HL-60/S4 treated with phorbol 12-myristate 13-acetate at 8.2 ng/mL for 4 days and 3 days (cell line): Measurements from ENCODE around the gene PRRT3.
"Not testable (repeated sequence)": the region's sequence is repeated elsewhere in the genome, so short reads cannot be mapped to it uniquely, and the experiment has no call there.

ENCODE experiments used
- in situ Hi-C: fragments of 300-500 bp; cut with MboI; formaldehyde crosslinking; loops from 2 replicates; pipeline ENCODE4 v1.15.0; 2022; ENCODE audit warnings: low sequenced_read_pairs

Gene PRRT3

DNA sequence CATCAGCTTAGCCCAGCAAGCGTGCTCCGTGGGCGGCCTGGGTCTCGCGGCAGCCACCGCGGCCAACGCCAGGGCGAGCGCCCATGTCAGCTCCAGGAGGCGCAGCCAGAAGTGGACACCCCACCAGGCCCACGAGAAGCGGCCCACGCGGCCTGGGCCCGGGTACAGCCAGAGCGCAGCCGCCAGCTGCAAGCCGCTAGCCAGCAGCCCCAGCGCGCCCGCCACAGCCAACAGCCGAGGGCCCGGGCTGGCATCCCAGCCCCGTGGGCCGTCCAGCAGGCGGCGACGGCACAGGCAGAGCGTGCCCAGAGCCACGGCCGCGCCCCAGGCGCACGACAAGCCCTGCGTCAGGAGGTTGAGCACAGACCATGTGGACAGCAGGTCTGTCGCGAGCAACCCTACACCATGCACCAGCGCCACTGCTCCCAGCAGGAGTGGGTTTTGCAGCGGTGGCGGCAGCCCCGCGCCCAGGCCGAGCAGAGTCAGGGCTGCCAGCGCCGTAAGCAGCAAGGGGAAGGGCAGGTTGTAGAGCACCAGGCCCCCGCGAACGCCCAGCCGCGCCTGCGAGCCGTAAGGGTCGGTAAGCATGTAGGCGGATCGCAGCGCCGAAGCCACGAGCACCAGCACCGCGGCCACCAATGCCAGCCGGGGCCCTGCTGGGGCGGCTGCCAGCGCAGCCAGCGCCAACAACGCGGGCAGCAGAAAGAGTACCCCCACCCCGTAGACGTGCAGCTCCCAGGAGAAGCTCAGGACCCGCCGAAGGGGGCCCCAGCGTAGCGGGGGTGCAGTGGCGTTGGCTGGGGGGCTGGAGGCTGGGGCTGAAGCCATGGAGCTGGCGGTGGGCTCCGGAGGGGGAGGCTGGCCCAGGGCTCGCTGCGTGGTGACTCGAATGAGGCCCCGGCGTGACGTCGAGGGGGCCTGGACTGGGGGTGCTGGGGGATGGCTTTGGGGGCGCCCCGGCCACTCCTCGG, 4.9 kb downstream of the PRRT3 start:
- in situ Hi-C loops, result no loop called here

DNA sequence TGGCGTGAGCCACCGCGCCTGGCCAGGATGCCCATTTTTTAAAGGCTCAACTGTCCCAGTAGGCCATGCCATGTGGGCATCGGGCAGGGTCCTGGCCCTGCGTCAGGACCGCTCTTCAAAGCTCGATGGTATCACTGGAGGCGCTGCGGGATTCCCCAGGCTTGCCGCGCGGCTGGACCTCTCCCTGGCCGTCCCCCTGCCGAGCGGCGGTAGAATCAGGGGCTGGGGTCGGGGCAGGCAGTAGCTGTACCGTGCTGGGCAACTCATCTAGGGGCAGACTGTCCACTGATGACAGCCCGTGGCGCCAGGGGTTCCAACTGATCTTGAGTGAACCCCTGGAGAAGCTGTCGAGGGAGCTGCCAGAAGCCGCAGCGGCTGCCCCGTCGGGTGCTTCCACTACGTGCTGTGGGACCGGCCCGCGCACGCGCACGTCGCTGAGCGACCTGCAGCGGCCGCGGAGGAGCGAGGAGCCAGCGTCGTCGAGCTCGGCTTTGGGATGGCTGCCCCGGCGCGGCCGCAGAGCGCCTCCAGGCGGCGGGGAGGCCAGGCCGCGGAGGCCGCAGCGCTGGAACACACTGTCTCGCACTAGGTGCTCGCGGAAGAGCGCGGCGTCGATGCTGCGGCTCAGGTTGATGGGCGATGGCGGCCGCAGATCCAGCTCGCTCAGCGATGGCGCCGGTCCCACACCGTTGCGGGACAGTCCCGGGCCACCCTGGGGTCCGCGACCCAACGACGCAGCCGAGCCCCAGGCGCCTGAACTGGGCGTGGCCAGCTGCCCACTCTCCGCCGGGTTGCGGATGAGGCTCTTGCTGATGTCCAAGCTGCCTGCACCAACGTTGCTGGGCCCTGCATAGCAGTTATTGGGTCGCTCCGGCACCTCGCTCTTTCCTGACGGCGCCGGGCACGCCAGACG, 5.8 kb downstream of the PRRT3 start:
- in situ Hi-C loops, result no loop called here

DNA sequence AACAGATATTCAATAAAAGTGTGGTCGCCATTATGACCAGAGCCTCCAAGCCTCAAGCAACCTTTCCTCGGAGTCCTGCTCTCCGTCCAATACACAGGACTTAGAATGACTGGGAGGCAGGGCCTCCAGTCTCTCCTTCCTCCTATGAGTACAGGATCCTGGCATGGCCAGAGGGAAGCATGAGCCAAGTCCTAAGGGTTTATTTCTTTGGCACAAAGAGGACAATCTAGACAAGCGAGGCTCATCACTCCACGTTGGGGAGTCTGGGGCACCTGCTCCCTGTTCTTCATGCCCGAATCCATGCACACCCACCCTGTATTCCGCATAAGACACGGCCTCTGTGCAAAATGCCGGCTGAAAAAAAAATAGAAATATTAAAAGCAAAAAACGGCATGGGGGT, 6.8 kb downstream of the PRRT3 start:
- in situ Hi-C loops, result no loop called here

DNA sequence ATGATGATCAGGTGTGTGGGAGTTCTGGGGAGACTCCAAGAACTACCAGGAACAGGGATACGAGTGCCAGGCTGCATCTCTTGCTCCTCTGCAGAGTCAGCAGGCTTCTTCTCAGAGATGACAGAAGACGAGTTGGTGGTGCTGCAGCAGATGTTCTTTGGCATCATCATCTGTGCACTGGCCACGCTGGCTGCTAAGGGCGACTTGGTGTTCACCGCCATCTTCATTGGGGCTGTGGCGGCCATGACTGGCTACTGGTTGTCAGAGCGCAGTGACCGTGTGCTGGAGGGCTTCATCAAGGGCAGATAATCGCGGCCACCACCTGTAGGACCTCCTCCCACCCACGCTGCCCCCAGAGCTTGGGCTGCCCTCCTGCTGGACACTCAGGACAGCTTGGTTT, 7.9 kb downstream of the PRRT3 start:
- in situ Hi-C loops, result no loop called here

DNA sequence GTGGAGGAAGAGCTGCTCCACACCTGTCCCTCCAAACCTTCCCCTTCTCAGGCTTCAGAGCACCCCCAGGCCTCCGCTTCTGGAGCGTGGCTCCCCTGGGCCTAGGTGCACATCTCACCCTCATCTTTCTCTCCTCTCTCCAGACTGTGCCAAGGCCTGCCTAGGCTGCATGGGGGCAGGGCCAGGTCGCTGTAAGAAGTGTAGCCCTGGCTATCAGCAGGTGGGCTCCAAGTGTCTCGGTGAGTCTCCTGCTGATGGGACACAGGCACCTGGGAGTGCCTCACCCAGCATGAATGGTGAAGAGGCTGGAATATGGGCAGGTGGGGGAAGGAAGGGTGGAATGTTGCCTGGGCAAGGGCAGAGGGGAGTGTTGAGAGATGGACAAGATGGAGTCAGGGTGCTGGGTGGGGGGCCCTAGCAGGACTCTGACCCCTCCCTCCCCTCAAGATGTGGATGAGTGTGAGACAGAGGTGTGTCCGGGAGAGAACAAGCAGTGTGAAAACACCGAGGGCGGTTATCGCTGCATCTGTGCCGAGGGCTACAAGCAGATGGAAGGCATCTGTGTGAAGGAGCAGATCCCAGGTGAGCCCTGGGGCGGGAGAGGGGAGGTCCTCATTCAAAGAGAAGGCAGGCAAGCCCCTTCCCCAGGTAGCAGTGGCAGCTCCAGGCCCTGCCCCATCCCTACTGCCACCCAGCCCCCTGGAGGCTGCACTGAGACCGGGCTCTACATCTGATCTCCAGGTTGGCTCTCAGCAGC, 9.1 kb downstream of the PRRT3 start:
- in situ Hi-C loops, result no loop called here

DNA sequence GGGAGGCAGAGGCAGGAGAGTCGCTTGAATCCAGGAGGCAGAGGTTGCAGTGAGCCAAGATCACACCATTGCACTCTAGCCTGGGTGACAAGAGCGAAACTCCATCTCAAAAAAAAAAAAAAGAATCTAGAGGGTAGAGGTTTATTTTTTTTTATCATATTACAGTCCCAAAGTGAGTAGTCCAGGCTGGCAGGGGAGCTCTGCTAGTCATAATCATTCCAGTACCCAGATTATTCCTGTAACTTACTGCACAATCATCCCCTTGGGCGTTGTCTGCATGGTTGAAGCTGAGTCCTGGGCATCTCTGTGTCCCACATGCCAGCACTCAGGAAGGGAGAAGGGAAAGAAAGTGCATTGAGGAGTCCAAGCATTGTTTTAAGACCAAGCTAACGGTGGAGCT, 10.0 kb downstream of the PRRT3 start:
- in situ Hi-C loops, result no loop called here

DNA sequence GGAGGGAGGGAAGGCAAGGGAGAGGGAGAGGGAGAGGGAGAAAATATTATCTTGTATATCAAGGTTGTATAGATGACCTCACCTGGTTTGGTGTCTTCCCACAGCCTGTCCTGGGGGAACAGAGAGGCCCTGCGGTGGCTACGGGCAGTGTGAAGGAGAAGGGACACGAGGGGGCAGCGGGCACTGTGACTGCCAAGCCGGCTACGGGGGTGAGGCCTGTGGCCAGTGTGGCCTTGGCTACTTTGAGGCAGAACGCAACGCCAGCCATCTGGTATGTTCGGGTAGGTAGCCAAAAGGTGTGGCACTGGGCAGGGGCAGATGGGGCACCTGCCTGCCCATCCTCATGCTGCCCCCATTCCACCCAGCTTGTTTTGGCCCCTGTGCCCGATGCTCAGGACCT, 11.5 kb downstream of the PRRT3 start:
- in situ Hi-C loops, result no loop called here

DNA sequence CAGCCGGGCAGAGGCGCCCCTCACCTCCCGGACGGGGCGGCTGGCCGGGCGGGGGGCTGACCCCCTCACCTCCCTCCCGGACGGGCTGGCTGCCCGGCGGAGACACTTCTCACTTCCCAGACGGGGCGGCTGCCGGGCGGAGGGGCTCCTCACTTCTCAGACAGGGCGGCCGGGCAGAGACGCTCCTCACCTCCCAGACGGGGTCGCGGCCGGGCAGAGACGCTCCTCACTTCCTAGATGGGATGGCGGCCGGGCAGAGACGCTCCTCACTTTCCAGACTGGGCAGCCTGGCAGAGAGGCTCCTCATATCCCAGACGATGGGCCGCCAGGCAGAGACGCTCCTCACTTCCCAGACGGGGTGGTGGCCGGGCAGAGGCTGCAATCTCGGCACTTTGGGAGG, 12.3 kb downstream of the PRRT3 start:
- in situ Hi-C loops, result not testable (repeated sequence)

DNA sequence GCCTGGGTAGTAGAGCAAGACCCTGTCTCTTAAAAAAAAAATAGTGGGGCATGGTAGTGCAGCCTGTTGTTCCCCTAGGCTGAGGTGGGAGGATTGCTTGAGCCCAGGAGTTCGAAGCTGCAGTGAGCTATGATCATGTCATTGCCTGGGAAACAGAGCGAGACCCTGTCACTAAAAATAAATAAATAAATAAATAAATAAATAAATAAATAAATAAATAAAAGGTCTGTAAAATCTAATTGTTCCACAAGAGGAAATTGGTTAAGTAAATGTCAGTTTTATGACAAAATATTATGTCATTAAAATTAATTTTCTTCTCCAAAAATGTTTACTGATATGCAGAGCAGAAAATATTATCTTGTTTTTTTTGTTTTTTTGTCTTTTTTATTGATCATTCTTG, 13.2 kb downstream of the PRRT3 start:
- in situ Hi-C loops, result no loop called here

DNA sequence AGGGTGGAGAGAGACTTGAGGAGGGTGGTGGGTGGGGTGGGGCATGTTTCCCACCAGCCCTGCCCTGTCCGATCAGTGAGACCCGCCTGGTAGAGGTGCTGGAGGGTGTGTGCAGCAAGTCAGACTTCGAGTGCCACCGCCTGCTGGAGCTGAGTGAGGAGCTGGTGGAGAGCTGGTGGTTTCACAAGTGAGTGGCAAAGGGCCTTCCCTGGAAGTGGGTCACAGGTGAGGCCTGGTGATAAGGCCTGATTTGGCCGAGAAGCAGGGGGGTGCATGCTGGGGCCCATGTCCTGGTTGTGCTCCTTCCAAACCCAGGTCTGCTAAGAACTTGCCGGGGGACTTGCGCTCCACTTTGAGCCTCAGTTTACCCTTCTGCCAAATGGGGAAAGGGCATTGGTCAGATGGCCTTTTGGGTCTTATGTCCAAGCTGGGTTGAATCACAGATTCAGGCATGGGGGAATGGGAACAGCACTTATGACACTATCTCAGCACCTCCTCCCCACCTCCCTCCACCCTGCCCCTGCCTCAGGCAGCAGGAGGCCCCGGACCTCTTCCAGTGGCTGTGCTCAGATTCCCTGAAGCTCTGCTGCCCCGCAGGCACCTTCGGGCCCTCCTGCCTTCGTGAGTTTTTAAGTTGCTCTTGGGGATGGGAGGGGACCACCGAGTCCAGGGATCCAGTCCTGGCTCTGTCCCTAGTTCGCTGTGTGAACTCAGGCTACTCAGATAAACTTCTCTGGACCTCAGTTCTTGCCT, 14.5 kb downstream of the PRRT3 start:
- in situ Hi-C loops, result no loop called here

DNA sequence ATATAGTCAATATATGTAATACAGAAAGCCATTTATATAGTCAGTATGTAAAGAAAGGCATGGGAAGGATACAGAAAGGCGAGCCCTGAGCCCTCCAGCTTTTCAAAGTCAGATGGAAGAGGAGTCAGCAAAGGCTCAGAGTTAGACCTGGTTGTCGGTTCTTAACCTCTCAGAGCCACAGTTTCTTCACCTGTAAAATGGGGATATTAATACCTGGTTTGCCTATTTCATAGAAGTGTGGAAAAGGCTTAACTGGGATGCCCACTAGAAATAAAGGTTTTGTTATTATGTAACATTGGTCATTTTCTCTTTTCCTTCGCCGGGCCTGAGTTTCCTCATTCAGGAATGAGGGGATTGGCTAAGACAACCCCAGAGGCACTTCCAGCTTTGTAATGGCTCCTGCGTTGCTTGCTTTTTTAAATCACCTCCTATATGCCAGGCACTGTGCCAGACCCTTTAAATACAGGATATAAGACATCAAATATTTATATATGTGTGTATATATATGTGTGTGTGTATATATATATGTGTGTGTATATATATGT, 16.2 kb downstream of the PRRT3 start:
- in situ Hi-C loops, result no loop called here

DNA sequence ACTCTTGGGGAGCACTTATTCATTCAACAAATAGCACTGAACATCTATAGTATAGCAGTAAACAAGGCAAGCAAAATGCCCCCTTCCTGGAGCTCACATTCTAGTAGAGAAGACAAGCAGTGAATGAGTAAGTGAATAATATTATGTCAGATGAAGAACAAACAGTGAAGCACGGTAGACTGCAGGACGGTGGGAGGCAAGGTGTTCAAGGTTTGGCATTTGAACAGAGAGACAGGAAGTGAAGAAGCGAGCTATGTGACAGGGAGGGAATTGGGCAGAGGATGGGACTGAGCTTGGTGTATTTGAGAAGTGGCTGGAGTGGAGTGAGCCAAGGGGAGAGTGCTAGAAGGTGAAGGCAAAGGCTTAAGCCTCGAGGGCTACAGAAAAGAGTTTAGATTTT, 17.2 kb downstream of the PRRT3 start:
- in situ Hi-C loops, result no loop called here

DNA sequence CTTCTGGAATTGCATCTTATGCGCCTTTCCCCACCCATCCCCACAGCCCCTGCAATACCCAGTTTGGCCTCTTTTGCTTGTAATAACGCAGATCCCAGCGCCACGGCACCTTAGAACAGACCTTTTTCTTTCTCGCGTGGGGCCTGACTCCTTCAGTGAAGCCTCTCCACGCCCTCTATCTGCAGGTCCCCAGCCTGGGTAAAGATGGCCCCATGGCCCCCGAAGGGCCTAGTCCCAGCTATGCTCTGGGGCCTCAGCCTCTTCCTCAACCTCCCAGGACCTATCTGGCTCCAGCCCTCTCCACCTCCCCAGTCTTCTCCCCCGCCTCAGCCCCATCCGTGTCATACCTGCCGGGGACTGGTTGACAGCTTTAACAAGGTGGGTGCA, 18.0 kb downstream of the PRRT3 start:
- in situ Hi-C loops, result no loop called here

DNA sequence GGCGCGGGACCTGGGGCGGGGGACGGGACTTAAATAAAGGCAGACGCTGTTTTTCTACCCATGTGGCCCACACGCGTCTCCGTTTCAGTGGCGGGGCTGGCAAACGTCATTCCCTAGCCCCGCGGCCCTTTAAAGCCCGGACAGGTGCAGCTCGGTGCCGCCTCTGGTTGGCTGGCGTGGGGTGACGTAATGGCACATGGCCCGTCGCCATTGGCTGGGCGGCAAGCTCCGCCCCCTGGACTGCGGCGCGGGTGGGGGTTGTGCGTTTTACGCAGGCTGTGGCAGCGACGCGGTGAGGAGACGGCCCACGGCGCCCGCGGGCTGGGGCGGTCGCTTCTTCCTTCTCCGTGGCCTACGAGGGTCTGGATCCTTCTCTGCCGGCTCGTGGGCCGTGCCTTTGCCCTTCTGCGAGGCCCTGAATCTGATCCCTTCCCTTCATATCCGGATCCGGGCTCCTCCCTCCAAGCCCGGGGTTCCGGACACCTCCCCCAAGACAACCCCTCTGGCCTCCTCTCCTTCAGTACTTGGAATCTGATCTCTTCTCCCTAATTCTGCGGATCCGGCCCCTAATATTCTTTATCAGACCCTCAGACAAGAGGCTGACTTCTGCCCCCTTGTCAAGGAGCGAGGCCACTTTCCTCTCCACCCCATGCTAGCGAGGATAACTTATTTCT, 18.5 kb downstream of the PRRT3 start, which contains the start of gene CRELD1:
Gene CRELD1 (plus strand): TSS at position 274 of the 674 bp plus-strand sequence. CDS start 605 bp downstream, outside the sequence.
- in situ Hi-C loops, result no loop called here

DNA sequence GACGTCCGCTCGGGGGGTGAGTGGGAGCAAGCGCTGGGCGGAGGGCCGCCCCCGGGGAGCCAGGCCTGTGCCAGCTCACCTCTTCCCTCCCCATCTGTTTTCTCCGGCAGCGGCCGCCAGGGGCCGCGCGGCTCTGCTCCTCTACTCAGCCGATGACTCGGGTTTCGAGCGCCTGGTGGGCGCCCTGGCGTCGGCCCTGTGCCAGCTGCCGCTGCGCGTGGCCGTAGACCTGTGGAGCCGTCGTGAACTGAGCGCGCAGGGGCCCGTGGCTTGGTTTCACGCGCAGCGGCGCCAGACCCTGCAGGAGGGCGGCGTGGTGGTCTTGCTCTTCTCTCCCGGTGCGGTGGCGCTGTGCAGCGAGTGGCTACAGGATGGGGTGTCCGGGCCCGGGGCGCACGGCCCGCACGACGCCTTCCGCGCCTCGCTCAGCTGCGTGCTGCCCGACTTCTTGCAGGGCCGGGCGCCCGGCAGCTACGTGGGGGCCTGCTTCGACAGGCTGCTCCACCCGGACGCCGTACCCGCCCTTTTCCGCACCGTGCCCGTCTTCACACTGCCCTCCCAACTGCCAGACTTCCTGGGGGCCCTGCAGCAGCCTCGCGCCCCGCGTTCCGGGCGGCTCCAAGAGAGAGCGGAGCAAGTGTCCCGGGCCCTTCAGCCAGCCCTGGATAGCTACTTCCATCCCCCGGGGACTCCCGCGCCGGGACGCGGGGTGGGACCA, 19.2 kb downstream of the PRRT3 start:
- in situ Hi-C loops, result no loop called here

DNA sequence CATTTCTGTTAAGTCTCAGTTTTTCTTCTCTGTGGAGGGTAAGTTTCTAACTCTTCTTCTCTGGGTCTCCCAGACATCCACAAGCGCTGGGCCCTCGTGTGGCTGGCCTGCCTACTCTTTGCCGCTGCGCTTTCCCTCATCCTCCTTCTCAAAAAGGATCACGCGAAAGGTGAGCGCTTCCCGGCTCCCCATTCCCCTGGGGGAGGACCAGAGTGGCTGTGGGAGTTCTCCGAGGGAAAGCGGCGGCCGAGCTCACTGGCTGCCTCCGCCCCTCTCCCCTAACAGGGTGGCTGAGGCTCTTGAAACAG, 19.7 kb downstream of the PRRT3 start:
- in situ Hi-C loops, result no loop called here

DNA sequence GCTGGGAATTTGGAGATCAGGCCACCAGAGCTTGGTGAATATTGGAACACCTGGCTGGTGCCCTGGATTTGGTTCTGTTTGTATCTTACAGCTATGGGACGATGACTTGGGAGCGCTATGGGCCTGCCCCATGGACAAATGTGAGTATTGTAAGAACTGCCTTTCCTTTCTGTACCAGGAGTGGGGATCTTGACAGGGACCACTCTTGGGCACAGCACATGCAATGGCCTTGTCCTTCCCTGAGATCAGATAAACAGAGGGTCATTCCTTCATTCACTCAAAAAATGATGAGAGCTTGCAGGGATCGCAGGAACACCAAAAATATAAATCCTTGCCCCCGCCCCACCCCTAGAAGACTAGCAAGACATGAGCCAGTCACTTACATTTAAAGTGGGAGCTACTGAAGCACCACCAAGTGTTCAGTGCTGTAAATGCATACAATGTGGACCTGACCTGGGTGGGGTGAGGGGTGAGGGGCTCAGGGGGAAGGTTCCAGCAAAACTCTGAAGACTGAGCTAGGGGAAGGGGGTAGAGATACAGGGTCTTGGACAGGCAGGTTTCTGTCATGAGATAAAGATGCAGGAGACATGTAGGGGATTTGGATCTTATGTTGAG, 21.3 kb downstream of the PRRT3 start:
- in situ Hi-C loops, result no loop called here

DNA sequence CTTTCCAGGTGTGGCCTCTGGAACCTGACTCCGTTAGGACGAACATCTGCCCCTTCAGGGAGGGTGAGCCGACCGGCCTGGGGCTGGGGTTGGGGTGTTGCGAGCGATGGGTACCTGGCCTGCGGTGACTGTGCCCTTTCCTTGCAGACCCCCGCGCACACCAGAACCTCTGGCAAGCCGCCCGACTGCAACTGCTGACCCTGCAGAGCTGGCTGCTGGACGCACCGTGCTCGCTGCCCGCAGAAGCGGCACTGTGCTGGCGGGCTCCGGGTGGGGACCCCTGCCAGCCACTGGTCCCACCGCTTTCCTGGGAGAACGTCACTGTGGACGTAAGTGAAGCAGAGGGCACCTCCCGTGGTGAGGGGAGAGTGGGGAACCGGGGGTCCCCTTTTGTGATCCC, 24.1 kb downstream of the PRRT3 start:
- in situ Hi-C loops, result no loop called here
